SK-N-SH treated with all-trans-retinoic acid at 6 μM for 48 hours (cell line): ENCODE results near the gene GXYLT2.

Source experiments
- ATAC-seq: fragments of 200-7000 bp; cut with Tn5 transposase; 3 replicates; pipeline ENCODE4 v1.9.1; 2020; ENCODE audit warnings: mild to moderate bottlenecking, moderate library complexity
- ARNTL ChIP-seq: fragments of 450-650 bp; formaldehyde crosslinking; IDR thresholded peaks from 2 replicates; pipeline ENCODE4 v1.5.0; 2020; ENCODE audit warnings: low read depth, mild to moderate bottlenecking, moderate library complexity, borderline replicate concordance
- BACH2 ChIP-seq: fragments of 250-450 bp; sonication (Bioruptor Pico); IDR thresholded peaks from 2 replicates; pipeline ENCODE4 v1.9.0; 2021; ENCODE audit warnings: mild to moderate bottlenecking, borderline replicate concordance
- CSDC2 ChIP-seq: fragments of 250-450 bp; sonication (Bioruptor Pico); IDR thresholded peaks from 2 replicates; pipeline ENCODE4 v1.5.0; 2020; ENCODE audit warnings: mild to moderate bottlenecking, moderate library complexity
- ESRRG ChIP-seq: fragments of 250-450 bp; sonication (Bioruptor Pico); IDR thresholded peaks from 2 replicates; pipeline ENCODE4 v1.6.1; 2021; ENCODE audit warnings: mild to moderate bottlenecking
- GLIS3 ChIP-seq: fragments of 250-450 bp; sonication (Bioruptor Pico); IDR thresholded peaks from 2 replicates; pipeline ENCODE4 v1.5.0; 2020; ENCODE audit warnings: mild to moderate bottlenecking, moderate library complexity
- ISL1 ChIP-seq: fragments of 250-450 bp; sonication (Bioruptor Pico); IDR thresholded peaks from 2 replicates; pipeline ENCODE4 v2.1.2; 2022; ENCODE audit warnings: mild to moderate bottlenecking, moderate library complexity
- OSR1 ChIP-seq: fragments of 250-450 bp; sonication (Bioruptor Pico); IDR thresholded peaks from 2 replicates; pipeline ENCODE4 v1.8.0; 2022; ENCODE audit warnings: moderate library complexity, mild to moderate bottlenecking, inconsistent platforms
- RARB ChIP-seq: fragments of 250-450 bp; sonication (Bioruptor Pico); IDR thresholded peaks from 2 replicates; pipeline ENCODE4 v1.8.0; 2021; ENCODE audit warnings: mild to moderate bottlenecking, moderate library complexity
- SNAI2 ChIP-seq: fragments of 250-450 bp; sonication (Bioruptor Pico); IDR thresholded peaks from 2 replicates; pipeline ENCODE4 v1.5.0; 2020; ENCODE audit warnings: mild to moderate bottlenecking, moderate library complexity
- TCF4 ChIP-seq: fragments of 250-450 bp; sonication (Bioruptor Pico); IDR thresholded peaks from 2 replicates; pipeline ENCODE4 v1.8.0; 2021; ENCODE audit warnings: mild to moderate bottlenecking, moderate library complexity, borderline replicate concordance
- ZC3H10 ChIP-seq: fragments of 250-450 bp; sonication (Bioruptor Pico); IDR thresholded peaks from 2 replicates; pipeline ENCODE4 v1.5.1; 2021; ENCODE audit warnings: mild to moderate bottlenecking, moderate library complexity
- ZFP3 ChIP-seq: fragments of 250-450 bp; sonication (Bioruptor Pico); IDR thresholded peaks from 2 replicates; pipeline ENCODE4 v1.5.0; 2020; ENCODE audit warnings: mild to moderate bottlenecking, moderate library complexity
- ZFP30 ChIP-seq: fragments of 450-650 bp; formaldehyde crosslinking; IDR thresholded peaks from 2 replicates; pipeline ENCODE4 v1.5.0; 2022; ENCODE audit warnings: mild to moderate bottlenecking, moderate library complexity
- ZNF565 ChIP-seq: fragments of 450-650 bp; formaldehyde crosslinking; conservative IDR thresholded peaks from 2 replicates; pipeline ENCODE4 v1.5.0; 2020; ENCODE audit warnings: low read depth, mild to moderate bottlenecking, moderate library complexity
- ZNF70 ChIP-seq: fragments of 450-650 bp; formaldehyde crosslinking; IDR thresholded peaks from 2 replicates; pipeline ENCODE4 v1.5.0; 2020; ENCODE audit warnings: mild to moderate bottlenecking, moderate library complexity
- ZNF8 ChIP-seq: fragments of 450-650 bp; formaldehyde crosslinking; IDR thresholded peaks from 2 replicates; pipeline ENCODE4 v1.5.0; 2020; ENCODE audit warnings: mild to moderate bottlenecking, moderate library complexity
- TF ChIP-seq, protein P1 (sequence below): fragments of 250-450 bp; sonication (Bioruptor Pico); IDR thresholded peaks from 2 replicates; pipeline ENCODE4 v1.8.0; 2020; ENCODE audit warnings: mild to moderate bottlenecking, moderate library complexity, borderline replicate concordance
- TF ChIP-seq, protein P2 (sequence below): fragments of 250-450 bp; sonication (Bioruptor Pico); IDR thresholded peaks from 2 replicates; pipeline ENCODE4 v1.5.1; 2021; ENCODE audit warnings: mild to moderate bottlenecking, moderate library complexity
- TF ChIP-seq, protein P3 (sequence below): fragments of 250-450 bp; sonication (Bioruptor Pico); IDR thresholded peaks from 2 replicates; pipeline ENCODE4 v1.5.0; 2020; ENCODE audit warnings: mild to moderate bottlenecking, moderate library complexity
- TF ChIP-seq, protein P4 (sequence below): fragments of 250-450 bp; sonication (Bioruptor Pico); IDR thresholded peaks from 2 replicates; pipeline ENCODE4 v1.5.1; 2020; ENCODE audit warnings: low read depth, mild to moderate bottlenecking, moderate library complexity
- TF ChIP-seq, protein P5 (sequence below): fragments of 250-450 bp; sonication (Bioruptor Pico); IDR thresholded peaks from 2 replicates; pipeline ENCODE4 v1.8.0; 2021; ENCODE audit warnings: low read depth, mild to moderate bottlenecking, moderate library complexity, borderline replicate concordance

Gene GXYLT2

DNA sequence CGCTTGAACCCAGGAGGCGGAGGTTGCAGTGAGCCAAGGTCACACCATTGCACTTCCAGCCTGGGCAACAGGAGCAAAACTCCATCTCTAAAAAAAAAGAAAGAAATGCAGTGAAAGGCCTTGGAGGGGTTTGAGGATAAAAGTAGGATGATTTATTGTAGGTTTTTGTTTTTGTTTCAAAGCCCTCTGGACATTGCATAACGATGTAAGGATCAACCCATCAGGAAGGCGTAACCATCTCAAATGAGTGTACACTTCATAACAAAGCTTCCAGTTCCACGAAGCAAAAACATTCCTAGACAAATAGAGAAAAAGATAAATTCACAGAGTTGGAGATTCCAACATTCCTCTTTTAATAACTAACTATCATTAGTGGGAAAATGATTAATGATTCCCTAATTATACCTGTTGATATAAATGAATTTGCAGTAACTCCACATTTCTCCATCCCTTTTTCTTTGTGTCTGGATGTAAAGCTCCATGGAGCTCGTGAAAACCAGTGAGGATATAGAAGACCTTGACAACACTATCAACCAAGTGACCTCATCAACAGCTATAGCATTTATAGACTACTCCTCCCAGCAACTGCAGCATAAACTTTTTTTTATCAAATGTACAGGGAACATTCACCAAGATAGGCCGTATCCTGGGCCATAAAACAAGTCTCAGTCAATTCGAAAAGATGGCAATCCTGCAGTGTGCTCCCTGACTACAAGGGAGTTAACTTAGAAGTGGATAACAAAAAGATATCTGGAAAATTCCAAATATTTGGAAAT is 60.1 kb downstream of the GXYLT2 start:
- TF ChIP-seq ZFP3 (CRISPR knock-in tag), result no peak
- TF ChIP-seq ZNF70 (CRISPR knock-in tag), result no peak
- TF ChIP-seq ZNF565 (CRISPR knock-in tag), result no peak
- TF ChIP-seq GLIS3 (CRISPR knock-in tag), result no peak
- TF ChIP-seq BACH2 (CRISPR knock-in tag), result no peak
- TF ChIP-seq, protein P1, sequence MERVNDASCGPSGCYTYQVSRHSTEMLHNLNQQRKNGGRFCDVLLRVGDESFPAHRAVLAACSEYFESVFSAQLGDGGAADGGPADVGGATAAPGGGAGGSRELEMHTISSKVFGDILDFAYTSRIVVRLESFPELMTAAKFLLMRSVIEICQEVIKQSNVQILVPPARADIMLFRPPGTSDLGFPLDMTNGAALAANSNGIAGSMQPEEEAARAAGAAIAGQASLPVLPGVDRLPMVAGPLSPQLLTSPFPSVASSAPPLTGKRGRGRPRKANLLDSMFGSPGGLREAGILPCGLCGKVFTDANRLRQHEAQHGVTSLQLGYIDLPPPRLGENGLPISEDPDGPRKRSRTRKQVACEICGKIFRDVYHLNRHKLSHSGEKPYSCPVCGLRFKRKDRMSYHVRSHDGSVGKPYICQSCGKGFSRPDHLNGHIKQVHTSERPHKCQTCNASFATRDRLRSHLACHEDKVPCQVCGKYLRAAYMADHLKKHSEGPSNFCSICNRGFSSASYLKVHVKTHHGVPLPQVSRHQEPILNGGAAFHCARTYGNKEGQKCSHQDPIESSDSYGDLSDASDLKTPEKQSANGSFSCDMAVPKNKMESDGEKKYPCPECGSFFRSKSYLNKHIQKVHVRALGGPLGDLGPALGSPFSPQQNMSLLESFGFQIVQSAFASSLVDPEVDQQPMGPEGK (CRISPR knock-in tag), result no peak
- no peak for TF ChIP-seq ESRRG
- no peak for TF ChIP-seq TCF4 (CRISPR knock-in tag)
- no peak for TF ChIP-seq SNAI2 (CRISPR knock-in tag)
- TF ChIP-seq ZFP30 (CRISPR knock-in tag), result no peak
- TF ChIP-seq ISL1 (CRISPR knock-in tag), result no peak
- TF ChIP-seq, protein P2, sequence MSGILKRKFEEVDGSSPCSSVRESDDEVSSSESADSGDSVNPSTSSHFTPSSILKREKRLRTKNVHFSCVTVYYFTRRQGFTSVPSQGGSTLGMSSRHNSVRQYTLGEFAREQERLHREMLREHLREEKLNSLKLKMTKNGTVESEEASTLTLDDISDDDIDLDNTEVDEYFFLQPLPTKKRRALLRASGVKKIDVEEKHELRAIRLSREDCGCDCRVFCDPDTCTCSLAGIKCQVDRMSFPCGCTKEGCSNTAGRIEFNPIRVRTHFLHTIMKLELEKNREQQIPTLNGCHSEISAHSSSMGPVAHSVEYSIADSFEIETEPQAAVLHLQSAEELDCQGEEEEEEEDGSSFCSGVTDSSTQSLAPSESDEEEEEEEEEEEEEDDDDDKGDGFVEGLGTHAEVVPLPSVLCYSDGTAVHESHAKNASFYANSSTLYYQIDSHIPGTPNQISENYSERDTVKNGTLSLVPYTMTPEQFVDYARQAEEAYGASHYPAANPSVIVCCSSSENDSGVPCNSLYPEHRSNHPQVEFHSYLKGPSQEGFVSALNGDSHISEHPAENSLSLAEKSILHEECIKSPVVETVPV (CRISPR knock-in tag), result no peak
- TF ChIP-seq, protein P3, sequence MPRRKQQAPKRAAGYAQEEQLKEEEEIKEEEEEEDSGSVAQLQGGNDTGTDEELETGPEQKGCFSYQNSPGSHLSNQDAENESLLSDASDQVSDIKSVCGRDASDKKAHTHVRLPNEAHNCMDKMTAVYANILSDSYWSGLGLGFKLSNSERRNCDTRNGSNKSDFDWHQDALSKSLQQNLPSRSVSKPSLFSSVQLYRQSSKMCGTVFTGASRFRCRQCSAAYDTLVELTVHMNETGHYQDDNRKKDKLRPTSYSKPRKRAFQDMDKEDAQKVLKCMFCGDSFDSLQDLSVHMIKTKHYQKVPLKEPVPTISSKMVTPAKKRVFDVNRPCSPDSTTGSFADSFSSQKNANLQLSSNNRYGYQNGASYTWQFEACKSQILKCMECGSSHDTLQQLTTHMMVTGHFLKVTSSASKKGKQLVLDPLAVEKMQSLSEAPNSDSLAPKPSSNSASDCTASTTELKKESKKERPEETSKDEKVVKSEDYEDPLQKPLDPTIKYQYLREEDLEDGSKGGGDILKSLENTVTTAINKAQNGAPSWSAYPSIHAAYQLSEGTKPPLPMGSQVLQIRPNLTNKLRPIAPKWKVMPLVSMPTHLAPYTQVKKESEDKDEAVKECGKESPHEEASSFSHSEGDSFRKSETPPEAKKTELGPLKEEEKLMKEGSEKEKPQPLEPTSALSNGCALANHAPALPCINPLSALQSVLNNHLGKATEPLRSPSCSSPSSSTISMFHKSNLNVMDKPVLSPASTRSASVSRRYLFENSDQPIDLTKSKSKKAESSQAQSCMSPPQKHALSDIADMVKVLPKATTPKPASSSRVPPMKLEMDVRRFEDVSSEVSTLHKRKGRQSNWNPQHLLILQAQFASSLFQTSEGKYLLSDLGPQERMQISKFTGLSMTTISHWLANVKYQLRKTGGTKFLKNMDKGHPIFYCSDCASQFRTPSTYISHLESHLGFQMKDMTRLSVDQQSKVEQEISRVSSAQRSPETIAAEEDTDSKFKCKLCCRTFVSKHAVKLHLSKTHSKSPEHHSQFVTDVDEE (CRISPR knock-in tag), result no peak
- TF ChIP-seq RARB (CRISPR knock-in tag), result no peak
- TF ChIP-seq, protein P4, sequence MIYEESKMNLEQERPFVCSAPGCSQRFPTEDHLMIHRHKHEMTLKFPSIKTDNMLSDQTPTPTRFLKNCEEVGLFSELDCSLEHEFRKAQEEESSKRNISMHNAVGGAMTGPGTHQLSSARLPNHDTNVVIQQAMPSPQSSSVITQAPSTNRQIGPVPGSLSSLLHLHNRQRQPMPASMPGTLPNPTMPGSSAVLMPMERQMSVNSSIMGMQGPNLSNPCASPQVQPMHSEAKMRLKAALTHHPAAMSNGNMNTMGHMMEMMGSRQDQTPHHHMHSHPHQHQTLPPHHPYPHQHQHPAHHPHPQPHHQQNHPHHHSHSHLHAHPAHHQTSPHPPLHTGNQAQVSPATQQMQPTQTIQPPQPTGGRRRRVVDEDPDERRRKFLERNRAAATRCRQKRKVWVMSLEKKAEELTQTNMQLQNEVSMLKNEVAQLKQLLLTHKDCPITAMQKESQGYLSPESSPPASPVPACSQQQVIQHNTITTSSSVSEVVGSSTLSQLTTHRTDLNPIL (CRISPR knock-in tag), result no peak
- ATAC-seq, result no peak

DNA sequence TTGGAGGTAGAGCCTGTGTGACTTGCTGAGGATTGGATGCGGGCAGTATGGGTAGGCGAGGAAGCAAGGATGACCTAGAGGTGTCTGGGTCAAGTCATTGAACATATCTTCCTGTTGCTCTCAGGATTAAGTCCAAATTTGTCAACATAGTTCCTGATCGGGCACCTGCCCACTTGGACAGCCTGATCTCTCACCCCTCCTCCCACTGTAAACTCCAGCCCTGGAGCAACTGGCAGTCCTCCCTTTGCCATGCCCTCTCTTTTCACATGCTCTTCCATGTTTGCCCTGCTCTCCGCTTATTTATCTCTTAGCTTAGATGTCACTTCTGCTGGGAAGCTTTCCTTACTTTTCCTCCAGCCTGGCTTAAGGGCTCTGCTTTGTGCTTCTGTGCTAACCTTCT is 61.2 kb downstream of the GXYLT2 start:
- ATAC-seq, result no peak
- no peak for TF ChIP-seq ESRRG
- TF ChIP-seq RARB (CRISPR knock-in tag), result no peak
- TF ChIP-seq ISL1 (CRISPR knock-in tag), result no peak
- TF ChIP-seq GLIS3 (CRISPR knock-in tag), result no peak
- no peak for TF ChIP-seq ZNF8 (CRISPR knock-in tag)
- no peak for TF ChIP-seq ZNF70 (CRISPR knock-in tag)
- no peak for TF ChIP-seq SNAI2 (CRISPR knock-in tag)
- TF ChIP-seq, protein P1 (CRISPR knock-in tag), result no peak
- TF ChIP-seq ARNTL (CRISPR knock-in tag), result no peak
- TF ChIP-seq, protein P2 (CRISPR knock-in tag), result no peak
- no peak for TF ChIP-seq ZC3H10 (CRISPR knock-in tag)
- TF ChIP-seq, protein P5, sequence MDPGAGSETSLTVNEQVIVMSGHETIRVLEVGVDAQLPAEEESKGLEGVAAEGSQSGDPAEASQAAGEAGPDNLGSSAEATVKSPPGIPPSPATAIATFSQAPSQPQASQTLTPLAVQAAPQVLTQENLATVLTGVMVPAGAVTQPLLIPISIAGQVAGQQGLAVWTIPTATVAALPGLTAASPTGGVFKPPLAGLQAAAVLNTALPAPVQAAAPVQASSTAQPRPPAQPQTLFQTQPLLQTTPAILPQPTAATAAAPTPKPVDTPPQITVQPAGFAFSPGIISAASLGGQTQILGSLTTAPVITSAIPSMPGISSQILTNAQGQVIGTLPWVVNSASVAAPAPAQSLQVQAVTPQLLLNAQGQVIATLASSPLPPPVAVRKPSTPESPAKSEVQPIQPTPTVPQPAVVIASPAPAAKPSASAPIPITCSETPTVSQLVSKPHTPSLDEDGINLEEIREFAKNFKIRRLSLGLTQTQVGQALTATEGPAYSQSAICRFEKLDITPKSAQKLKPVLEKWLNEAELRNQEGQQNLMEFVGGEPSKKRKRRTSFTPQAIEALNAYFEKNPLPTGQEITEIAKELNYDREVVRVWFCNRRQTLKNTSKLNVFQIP (CRISPR knock-in tag), result no peak
- TF ChIP-seq BACH2 (CRISPR knock-in tag), result no peak
- TF ChIP-seq CSDC2 (CRISPR knock-in tag), result no peak
- no peak for TF ChIP-seq ZNF565 (CRISPR knock-in tag)
- TF ChIP-seq, protein P4 (CRISPR knock-in tag), result no peak
- no peak for TF ChIP-seq OSR1 (CRISPR knock-in tag)
- no peak for TF ChIP-seq TCF4 (CRISPR knock-in tag)
